ENCODE results near the gene BPGM. TPM values are rescaled to one million over a fixed set of nuclear protein-coding genes. Genes with fewer than 3 reads are reported as not detected.

The BPGM gene
- total RNA-seq, 4 donors from 2014 or later = 9.8 to 13.3 (median 12.5) TPM

DNA sequence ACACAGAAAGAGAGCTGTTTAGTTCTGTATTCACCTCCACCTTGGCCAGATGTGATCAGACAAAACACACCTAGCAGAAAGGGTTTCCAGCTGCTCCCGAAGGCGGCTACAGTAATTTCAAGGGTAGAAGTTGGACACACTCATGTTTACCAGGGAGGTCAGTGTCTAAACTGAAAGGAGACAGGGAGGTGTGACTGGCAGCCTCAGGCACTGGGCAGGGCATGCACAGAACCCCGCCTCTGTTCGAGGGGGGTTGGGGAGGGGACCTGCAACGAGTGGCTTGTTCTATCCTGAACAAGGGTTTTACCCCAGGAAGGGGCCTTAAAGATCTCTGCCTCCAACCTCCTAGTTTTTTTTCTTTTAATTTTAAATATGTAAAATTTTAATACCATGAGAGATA is 49.6 kb downstream of the BPGM start:
- no peaks in the 10 kb centered on the region for H3K27me3 ChIP-seq
- TF ChIP-seq POLR2A (IDR thresholded peaks at IDR 0.05) (no peak), POLR2AphosphoS5 (IDR thresholded peaks at IDR 0.05) (no peak), EP300 (IDR thresholded peaks at IDR 0.05) (no peak)
- TF ChIP-seq, protein P1, sequence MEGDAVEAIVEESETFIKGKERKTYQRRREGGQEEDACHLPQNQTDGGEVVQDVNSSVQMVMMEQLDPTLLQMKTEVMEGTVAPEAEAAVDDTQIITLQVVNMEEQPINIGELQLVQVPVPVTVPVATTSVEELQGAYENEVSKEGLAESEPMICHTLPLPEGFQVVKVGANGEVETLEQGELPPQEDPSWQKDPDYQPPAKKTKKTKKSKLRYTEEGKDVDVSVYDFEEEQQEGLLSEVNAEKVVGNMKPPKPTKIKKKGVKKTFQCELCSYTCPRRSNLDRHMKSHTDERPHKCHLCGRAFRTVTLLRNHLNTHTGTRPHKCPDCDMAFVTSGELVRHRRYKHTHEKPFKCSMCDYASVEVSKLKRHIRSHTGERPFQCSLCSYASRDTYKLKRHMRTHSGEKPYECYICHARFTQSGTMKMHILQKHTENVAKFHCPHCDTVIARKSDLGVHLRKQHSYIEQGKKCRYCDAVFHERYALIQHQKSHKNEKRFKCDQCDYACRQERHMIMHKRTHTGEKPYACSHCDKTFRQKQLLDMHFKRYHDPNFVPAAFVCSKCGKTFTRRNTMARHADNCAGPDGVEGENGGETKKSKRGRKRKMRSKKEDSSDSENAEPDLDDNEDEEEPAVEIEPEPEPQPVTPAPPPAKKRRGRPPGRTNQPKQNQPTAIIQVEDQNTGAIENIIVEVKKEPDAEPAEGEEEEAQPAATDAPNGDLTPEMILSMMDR (IDR thresholded peaks at IDR 0.05) = no peak
- H3K9me3 ChIP-seq = no peaks in the 10 kb centered on the region
- H3K4me3 ChIP-seq = no peak overlapping the region
- peak overlapping the region; percentile 15 for H3K27ac ChIP-seq
- 43% methylated on average over 5 of the region's 5 CpGs for WGBS
- no peak for DNase-seq (ENCODE audit: low spot score in 2 of 2)
- H3K36me3 ChIP-seq = no peaks in the 10 kb centered on the region
- H3K4me1 ChIP-seq = peaks cover 26% of the 10 kb centered on the region

- no peak for DNase-seq (ENCODE audit: low spot score in 2 of 2)
- no peaks in the 10 kb centered on the region for H3K27me3 ChIP-seq
- no peak overlapping the region for H3K4me3 ChIP-seq
- peaks cover 16% of the 10 kb centered on the region for H3K4me1 ChIP-seq
- 77% methylated on average over 3 of the region's 3 CpGs for WGBS
- H3K27ac ChIP-seq = no peak overlapping the region
- no peaks in the 10 kb centered on the region for H3K9me3 ChIP-seq
- no peaks in the 10 kb centered on the region for H3K36me3 ChIP-seq
- no peak for TF ChIP-seq EP300 (IDR thresholded peaks at IDR 0.05)
Observed at GRCh38 chr7:134697205-134697886, 50.7 kb downstream of the BPGM start.

DNA sequence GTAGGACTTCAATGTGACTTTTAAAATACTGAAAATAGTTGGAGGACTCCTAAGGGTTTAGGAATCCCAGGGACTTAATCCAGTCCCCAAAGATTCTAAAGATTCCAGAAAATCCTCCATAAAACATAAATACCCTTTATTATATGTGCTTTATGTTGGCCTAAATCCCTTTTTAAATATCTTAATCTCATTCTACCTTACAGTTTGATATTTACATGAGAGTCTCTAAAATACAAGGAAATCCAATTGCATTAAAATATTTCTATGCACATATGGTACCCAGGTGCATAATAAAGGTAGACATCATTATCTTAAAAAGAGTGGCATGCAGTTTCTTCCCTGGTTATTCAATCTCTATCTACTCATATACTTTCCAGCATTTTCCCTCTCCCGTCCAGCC is 51.8 kb downstream of the BPGM start:
- Histone ChIP-seq H3K36me3 (no peaks in the 10 kb centered on the region), H3K27me3 (no peaks in the 10 kb centered on the region), H3K9me3 (no peaks in the 10 kb centered on the region), H3K4me3 (no peak overlapping the region), H3K4me1 (peaks cover 13% of the 10 kb centered on the region), H3K27ac (no peak overlapping the region)
- DNase-seq (ENCODE audit: low spot score in 2 of 2) = no peak
- 98% methylated on average over 1 of the region's 1 CpG for WGBS
- no peak for TF ChIP-seq POLR2AphosphoS5 (IDR thresholded peaks at IDR 0.05)
- TF ChIP-seq, protein P1 (IDR thresholded peaks at IDR 0.05) = no peak

DNA sequence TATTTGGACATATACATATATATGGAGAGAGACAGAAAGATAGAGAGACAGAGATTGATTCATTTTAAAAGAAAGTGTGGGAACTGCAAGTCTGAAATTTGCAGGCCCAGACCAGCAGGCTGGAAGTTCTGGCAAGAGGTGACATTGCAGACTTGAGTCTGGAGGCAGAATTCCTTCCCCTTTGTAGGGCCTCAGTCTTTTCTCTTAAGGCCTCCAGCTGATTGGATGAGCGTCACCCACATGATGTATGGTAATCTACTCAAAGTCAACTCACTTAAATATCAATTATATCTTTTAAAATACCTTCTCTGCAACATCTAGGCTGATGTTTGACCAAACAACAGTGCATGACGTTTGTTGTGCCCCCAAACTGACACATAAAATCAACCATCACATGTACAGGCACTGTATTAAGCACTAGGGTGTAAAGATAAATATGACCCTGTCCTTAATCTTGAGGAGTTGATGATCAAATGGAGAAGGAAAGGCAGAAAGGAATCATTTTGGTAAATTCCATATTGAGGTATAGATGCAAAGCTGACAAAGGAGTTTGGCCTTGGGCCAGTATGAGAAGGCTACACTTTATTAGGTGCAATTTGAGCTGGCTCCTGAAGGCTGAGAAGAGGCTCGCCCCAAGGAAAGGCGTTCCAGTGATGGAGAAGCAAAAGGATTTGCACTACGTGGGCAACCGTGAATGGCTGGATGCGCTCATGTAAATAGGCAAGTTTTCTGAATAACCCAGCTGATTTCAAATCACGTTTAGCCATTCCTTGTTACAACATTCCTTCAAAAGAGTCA is 52.6 kb downstream of the BPGM start:
- H3K27me3 ChIP-seq = no peaks in the 10 kb centered on the region
- H3K4me3 ChIP-seq = no peak overlapping the region
- H3K4me1 ChIP-seq = peaks cover 13% of the 10 kb centered on the region
- no peaks in the 10 kb centered on the region for H3K9me3 ChIP-seq
- H3K36me3 ChIP-seq = no peaks in the 10 kb centered on the region
- WGBS = 68% methylated on average over 8 of the region's 8 CpGs
- no peak for TF ChIP-seq POLR2AphosphoS5 (IDR thresholded peaks at IDR 0.05)
- TF ChIP-seq, protein P1 (IDR thresholded peaks at IDR 0.05) = no peak
- H3K27ac ChIP-seq = no peak overlapping the region
- no peak for DNase-seq (ENCODE audit: low spot score in 2 of 2)

DNA sequence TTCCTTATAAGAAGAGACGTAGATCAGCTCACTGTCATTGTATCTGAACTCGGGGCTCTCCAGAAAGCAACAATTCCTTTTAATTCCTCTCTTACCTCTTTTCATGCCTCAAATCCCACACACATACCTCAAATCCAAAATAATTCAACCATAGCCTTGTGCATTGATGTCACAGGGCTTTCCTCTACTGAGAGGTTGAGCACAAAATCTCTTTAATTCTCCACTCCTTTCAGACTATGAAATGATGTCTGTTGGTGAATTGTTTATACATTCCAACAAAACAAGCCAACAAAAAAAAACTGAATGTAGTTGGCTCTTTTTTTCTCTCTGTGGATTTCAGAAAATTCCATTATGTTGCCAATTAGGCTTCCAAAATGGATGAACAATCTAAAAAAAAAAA is 53.2 kb downstream of the BPGM start:
- Histone ChIP-seq H3K27ac (no peak overlapping the region), H3K4me1 (peaks cover 13% of the 10 kb centered on the region), H3K4me3 (no peak overlapping the region), H3K36me3 (no peaks in the 10 kb centered on the region), H3K27me3 (no peaks in the 10 kb centered on the region), H3K9me3 (no peaks in the 10 kb centered on the region)
- DNase-seq (ENCODE audit: low spot score in 2 of 2) = no peak
- no peak for TF ChIP-seq EP300 (IDR thresholded peaks at IDR 0.05)
- no peak for TF ChIP-seq POLR2A (IDR thresholded peaks at IDR 0.05)
- no peak for TF ChIP-seq POLR2AphosphoS5 (IDR thresholded peaks at IDR 0.05)
- TF ChIP-seq, protein P1 (IDR thresholded peaks at IDR 0.05) = no peak
- 80% methylated on average over 2 of the region's 2 CpGs for WGBS

Measured in suprapubic skin (tissue), 4 donors.